Heart left ventricle (tissue), 16 donors: Measurements from ENCODE around the gene CPEB1. TPM values are rescaled to one million over a fixed set of nuclear protein-coding genes. Genes with fewer than 3 reads are reported as not detected.

Experiments
- ATAC-seq, 4 donors: fragments of 200-7000 bp; cut with Tn5 transposase; one replicate each; pipeline ENCODE4 v1.9.1; 2020 to 2022; ENCODE audit warnings: moderate library complexity in 4 of 4, mild to moderate bottlenecking in 3 of 4, moderate number of reproducible peaks in 1 of 4
- DNase-seq, 5 donors: peaks; one replicate each; pipeline ENCODE4 v3.0.0-alpha.2; 2020
- H3K27ac ChIP-seq, 12 donors: fragments of 200-600 bp; sonication (generic) in 4 of 12; one replicate each; pipeline versions ENCODE4 v1.5.0 to v1.8.0; 2016 to 2022; ENCODE audit warnings: mild to moderate bottlenecking in 2 of 12
- H3K27me3 ChIP-seq, 9 donors: fragments of 200-600 bp; sonication (generic) in 2 of 9; one replicate each; pipeline versions ENCODE4 v1.5.1 to v1.8.0; 2016 to 2022; ENCODE audit warnings: mild to moderate bottlenecking in 3 of 9
- H3K36me3 ChIP-seq, 9 donors: fragments of 200-600 bp; sonication (generic) in 2 of 9; one replicate each; pipeline versions ENCODE4 v1.5.0 to v1.8.0; 2018 to 2022; ENCODE audit warnings: mild to moderate bottlenecking in 2 of 9
- H3K4me1 ChIP-seq, 12 donors: fragments of 200-600 bp; sonication (generic) in 4 of 12; one replicate each; pipeline versions ENCODE4 v1.5.0 to v1.8.0; 2016 to 2022; ENCODE audit warnings: mild to moderate bottlenecking in 3 of 12
- H3K4me3 ChIP-seq, 12 donors: fragments of 200-600 bp; sonication (generic) in 4 of 12; one replicate each; pipeline versions ENCODE4 v1.5.0 to v1.8.0; 2017 to 2022; ENCODE audit warnings: mild to moderate bottlenecking in 9 of 12, moderate library complexity in 4 of 12
- H3K9me3 ChIP-seq, 12 donors: fragments of 200-600 bp; sonication (generic) in 4 of 12; one replicate each; pipeline versions ENCODE4 v1.5.0 to v1.8.0; 2016 to 2022; ENCODE audit warnings: mild to moderate bottlenecking in 1 of 12
- CTCF ChIP-seq, 12 donors: fragments of 200-600 bp; sonication (generic) in 4 of 12; IDR thresholded peaks; one replicate each; pipeline versions ENCODE4 v1.5.0 to v1.8.0; 2018 to 2022; ENCODE audit warnings: antibody characterized with exemption in 12 of 12, mild to moderate bottlenecking in 5 of 12
- POLR2A ChIP-seq, 2 donors: fragments of 450-650 bp; IDR thresholded peaks; one replicate each; pipeline ENCODE4 v1.6.1; 2017; ENCODE audit warnings: antibody characterized with exemption in 2 of 2, mild to moderate bottlenecking in 2 of 2, moderate library complexity in 2 of 2
- WGBS, 4 donors: extraction: QIAGEN DNeasy Blood & Tissue Kit in 2 of 4; methylation state at CpG; one replicate each; pipeline versions ENCODE4 v1.1.5 to v1.1.7; 2013 to 2018; 5-methylcytosine and 5-hydroxymethylcytosine counted together
- intact Hi-C, 10 donors: fragments of 100-400 bp; cut with DNase I; formaldehyde crosslinking; loops; one replicate each; pipeline versions ENCODE4 v1.11.1 to v1.14.2; 2022
- polyA plus RNA-seq, 2 donors: library from polyadenylated mRNA; stranded (reverse); fragments of 200-250 nt; gene quantifications; one replicate each; pipeline ENCODE4 v1.2.3, GENCODE V29; 2013
- total RNA-seq, 9 donors: library from RNA; depleted of rRNA in 2 of 9; stranded (reverse); fragments of >200 nt in 2 of 9; fragmentation: NEBNext Ultra II Directional in 3 of 9; extraction: Animal tissue kit (Norgen Biotek cat#: 25700) in 3 of 9; gene quantifications; one replicate each; pipeline versions ENCODE4 v1.1.0 to v1.2.4, GENCODE V29; 2016 to 2023
- donor health status: ischemic (EF 13 %, LVEDD 7.1; RV severe dilation, severe dysfunction).
- donor health status: healthy with polysubstance abuse.
- donor health status: DM: no; HTN: yes; CAD: no.
- donor health status: DM: no; HTN: no; CAD: no.
- donor health status: ischemic (EF 25% LVEDD 6.9; RV normal size, moderate dysfunction).
- donor health status: ischemic (EF 25% LVEDD 5.7; RV mildly dilated, moderate dysfunction).
- donor health status: healthy.
- donor health status: DM: yes; HTN: yes; CAD: no.
- donor health status: ischemic (EF 35%, LVEDD 5.7; RV mildly dilated, moderate dysfunction).
- donor health status: nonischemic (EF 11% LVEDD 7.7; RV severe dilation, severe dysfunction).
- donor health status: DM: yes; HTN: yes; CAD: no.
- donor health status: PGD.
- donor health status: ischemic (EF 29% LVEDD 5.4; RV normal size, mild dysfunction).
- donor health status: nonischemic (EF 23%, LVEDD 6.1; RV moderate dilation, normal function).

CPEB1 gene
- total and polyA plus RNA-seq, 11 donors: 0.07 to 8.7 (median 0.54) TPM; not detected in 1

GRCh38 chr15:82649226-82649999, 2.2 kb upstream of the CPEB1 start:
- TF ChIP-seq POLR2A (IDR thresholded peaks at IDR 0.05) (no peak), CTCF (IDR thresholded peaks at IDR 0.05) (no peak)
- ATAC-seq (no peak), DNase-seq (no peak)
- Histone ChIP-seq H3K9me3 (no peaks in the 10 kb centered on the region), H3K36me3 (no peaks in the 10 kb centered on the region), H3K4me3 (no peak overlapping the region), H3K4me1 (peaks cover 5 to 27% (median 16%) of the 10 kb centered on the region in 12 donors), H3K27me3 (peaks cover 18 to 59% (median 38%) of the 10 kb centered on the region in 9 donors), H3K27ac (no peak overlapping the region)
- intact Hi-C loops: no loop called here
- 73 to 78% (median 75%) methylated on average over 9 to 11 of the region's 11 CpGs for WGBS, 4 donors

- Histone ChIP-seq H3K36me3 (no peaks in the 10 kb centered on the region), H3K27me3 (peaks cover 18 to 67% (median 38%) of the 10 kb centered on the region in 9 donors), H3K9me3 (no peaks in the 10 kb centered on the region), H3K4me1 (peaks cover 5 to 27% (median 16%) of the 10 kb centered on the region in 12 donors), H3K4me3 (peak overlapping the region; percentile 39 to 64 (median 54)), H3K27ac (peak overlapping the region in 4 of 12 donors; percentile 22 to 49 (median 37))
- DNase-seq (no peak), ATAC-seq (peak in 1 of 4 donors; percentile 36)
- intact Hi-C loops: no loop called here
- WGBS, 4 donors: 13 to 21% (median 15%) methylated on average over 36 to 41 of the region's 41 CpGs
- no peak for TF ChIP-seq POLR2A (IDR thresholded peaks at IDR 0.05)
- no peak for TF ChIP-seq CTCF (IDR thresholded peaks at IDR 0.05)
These were observed 1.3 kb upstream of the CPEB1 start for GRCh38 chr15:82648257-82649103.

GRCh38 chr15:82647835-82648256, 683 bp upstream of the CPEB1 start:
- Histone ChIP-seq H3K27ac (peak overlapping the region in 4 of 12 donors; percentile 22 to 49 (median 37)), H3K36me3 (no peaks in the 10 kb centered on the region), H3K4me1 (peaks cover 5 to 27% (median 16%) of the 10 kb centered on the region in 12 donors), H3K4me3 (peak overlapping the region; percentile 39 to 64 (median 54)), H3K9me3 (no peaks in the 10 kb centered on the region), H3K27me3 (peaks cover 18 to 67% (median 42%) of the 10 kb centered on the region in 9 donors)
- DNase-seq: no peak
- WGBS, 4 donors: 1 to 4% (median 1%) methylated on average over 6 to 49 of the region's 49 CpGs
- intact Hi-C loops: no loop called here
- peak in 2 of 4 donors; percentile 11 to 42 for ATAC-seq
- TF ChIP-seq CTCF (IDR thresholded peaks at IDR 0.05) (no peak), POLR2A (IDR thresholded peaks at IDR 0.05) (no peak)
